Measurements from ENCODE around the gene GOLT1A.
A peak's percentile ranks its signal among the peaks of the same experiment; 100 is the strongest.

GOLT1A gene

GRCh38 chr1:204213668-204214662 is at the start of gene GOLT1A:
GOLT1A (minus strand) TSS chr1:204213988; CDS start chr1:204213906, 82 bp downstream.
- DNase-seq, result no peak

GRCh38 chr1:204263254-204263910 is 49.6 kb upstream of the GOLT1A start:
- no peak for DNase-seq

GRCh38 chr1:204262506-204263253 is 48.9 kb upstream of the GOLT1A start:
- no peak for DNase-seq

DNA sequence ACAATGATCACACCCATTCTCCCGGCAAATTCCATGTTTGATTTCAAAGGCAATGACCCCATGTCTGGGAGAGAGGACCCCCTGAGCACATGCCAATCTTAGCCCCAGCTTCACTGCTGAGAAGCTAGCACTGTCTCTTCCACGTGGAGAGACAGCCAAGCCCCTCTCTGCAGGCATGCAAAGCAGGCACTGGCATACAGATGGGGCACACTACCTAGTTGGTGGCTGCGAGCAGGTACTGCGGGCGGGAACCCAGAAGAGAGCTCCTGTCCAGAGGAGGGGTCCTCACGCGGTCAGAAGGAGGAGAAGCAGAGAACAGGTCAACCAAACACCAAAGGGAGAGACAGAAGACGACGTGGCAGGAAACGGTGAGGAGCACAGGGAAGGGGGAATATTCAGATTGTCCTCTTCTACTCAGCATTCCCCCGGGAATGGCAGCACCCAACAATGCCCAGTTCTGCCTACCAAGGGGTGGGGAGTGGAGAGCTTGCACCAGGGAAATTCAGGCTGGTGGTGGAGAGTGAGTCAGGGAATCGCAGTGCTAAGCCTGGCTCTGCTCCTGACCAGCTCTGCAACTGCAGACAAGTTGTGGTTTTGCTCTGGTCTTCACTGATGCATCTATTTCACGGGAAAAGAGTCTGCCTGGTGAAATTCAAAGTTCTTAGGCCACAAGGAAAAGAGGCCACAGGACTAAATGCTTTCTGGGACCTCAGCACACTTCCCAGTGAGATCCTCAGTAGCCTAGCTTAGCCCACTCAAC is 48.1 kb upstream of the GOLT1A start:
- no peak for DNase-seq

- DNase-seq, result no peak
Measured at GRCh38 chr1:204261266-204261665, 47.5 kb upstream of the GOLT1A start.

DNA sequence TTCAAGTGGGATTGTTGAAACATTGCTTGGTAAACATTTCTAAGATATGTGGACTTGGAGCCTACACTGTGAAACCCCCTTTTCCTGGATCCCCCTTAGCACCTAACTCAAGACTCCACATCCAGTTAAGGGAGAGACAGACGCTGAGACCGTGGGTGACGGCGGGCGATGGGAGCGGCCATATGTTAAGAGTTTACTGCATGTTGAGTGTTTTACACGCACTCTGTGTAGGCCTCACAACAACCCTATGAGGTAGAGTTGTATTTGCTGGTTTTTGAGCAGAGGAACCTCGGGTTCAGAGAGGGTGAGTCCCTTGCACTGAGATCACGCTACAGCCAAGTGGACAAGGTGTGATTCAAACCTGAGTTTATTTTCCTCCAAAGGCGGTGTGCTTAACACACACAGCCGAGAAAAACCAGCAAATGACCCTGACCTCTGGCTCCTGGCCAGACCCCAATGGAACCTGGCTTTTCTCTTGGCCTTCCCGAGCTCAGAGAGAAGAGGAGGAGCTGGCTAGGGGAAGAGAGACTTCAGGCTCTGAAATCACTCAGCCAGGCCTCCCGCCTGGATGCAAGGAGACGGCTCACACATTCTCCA is 46.9 kb upstream of the GOLT1A start:
- DNase-seq, result no peak

GRCh38 chr1:204259782-204260181 is 46.0 kb upstream of the GOLT1A start:
- no peak for DNase-seq

DNA sequence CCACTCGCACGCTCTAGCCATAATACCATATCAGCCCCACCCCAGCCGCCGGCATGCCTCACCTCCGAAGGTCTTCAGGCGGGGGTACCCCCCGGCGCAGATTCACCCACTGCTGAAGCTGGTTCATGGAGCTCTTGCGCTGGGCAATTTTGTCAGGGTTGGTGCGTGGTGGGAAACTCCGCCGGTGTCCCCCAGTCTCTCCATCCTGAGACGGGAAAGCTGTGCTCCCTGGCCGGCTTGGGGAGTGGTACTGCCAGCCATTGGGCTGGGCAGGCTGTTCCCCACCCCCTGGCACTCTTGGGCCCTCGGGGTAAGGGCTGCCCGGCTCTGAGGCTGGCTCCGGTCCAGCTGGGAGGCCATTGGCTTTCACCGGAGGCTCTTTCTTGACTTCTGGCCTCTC is 45.4 kb upstream of the GOLT1A start:
- no peak for DNase-seq

GRCh38 chr1:204258213-204259115 is 44.7 kb upstream of the GOLT1A start:
- DNase-seq, result peak; percentile 46

GRCh38 chr1:204257446-204257845 is 43.7 kb upstream of the GOLT1A start:
- DNase-seq, result no peak

DNA sequence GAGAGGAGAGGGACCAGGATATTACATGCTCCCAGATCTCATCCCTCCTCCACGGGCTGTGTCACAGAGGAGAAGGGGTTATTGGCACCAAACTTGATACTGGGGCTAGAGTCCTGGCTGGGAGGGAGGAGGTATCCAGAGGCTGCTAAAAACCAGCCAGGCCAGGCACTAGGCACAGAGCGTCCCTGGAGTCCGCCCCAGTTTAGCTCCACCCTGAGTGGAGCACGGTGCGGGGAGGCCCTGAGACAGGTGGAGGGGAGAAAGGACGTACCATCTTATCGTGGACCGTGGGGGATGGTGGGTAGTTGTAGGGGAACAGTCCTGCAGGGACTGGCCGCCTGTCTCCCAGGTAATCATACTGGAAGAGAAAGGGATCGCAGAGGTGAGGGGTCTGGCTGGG is 42.7 kb upstream of the GOLT1A start:
- DNase-seq, result no peak

DNA sequence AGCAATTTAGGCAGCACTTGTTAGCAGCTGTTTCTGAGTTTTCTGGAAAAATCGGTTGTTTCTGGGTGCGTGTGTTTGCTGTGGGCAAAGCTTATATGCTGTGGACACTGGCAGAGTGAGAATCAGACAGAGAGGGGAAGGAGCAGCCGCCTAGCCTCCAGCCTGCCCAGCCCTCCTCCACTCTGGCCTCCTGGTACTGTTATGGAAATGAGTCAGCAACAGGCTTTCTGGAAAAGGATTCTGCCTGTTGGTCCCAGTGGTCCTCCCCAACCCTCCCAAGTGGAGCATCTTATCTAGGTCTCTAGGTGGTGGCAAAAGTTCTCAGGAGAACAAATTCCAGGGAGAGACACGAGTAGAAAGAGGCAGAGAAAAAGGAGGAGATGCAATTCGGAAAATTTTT is 42.2 kb upstream of the GOLT1A start:
- DNase-seq, result no peak

GRCh38 chr1:204255225-204255624 is 41.4 kb upstream of the GOLT1A start:
- DNase-seq, result peak; percentile 5

- no peak for DNase-seq
Measured at GRCh38 chr1:204254031-204254661, 40.4 kb upstream of the GOLT1A start.

DNA sequence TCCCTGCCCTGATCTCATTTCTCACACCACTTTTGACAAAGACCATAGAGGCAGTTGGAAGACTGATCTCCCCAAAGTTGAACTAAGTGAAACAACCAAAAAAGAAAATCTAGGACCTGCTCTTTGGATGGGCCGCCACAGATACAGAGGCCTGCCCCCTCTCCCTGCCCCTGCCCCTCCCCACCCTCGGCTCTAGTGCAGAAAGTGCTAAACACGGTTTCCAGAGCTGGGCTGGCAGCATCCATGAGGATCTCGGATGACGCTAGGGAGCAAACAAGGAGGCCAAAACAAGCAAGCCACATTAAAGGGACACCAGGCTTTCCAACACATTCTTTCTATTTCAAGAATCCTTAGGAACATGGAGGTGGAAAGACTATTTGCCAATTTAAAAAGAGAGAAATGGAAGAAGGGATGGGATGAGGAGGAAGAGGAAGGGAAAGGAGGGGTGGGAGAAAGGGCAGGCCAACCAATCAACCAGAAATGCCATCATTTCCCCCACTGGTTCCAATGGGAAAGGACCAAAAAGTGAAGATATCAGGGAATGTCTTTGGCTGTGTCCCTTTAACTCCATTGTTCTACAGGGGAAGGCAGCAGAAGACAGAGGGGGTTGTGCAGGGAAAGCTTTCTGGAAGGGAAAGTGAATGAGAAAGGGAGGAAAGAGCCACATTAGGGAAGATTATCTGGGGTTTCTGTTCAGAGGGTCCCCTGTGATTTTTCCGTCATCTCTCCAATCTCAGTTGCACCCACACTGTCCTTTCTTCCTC is 38.3 kb upstream of the GOLT1A start:
- DNase-seq, result no peak

GRCh38 chr1:204251286-204251685 is 37.5 kb upstream of the GOLT1A start:
- DNase-seq, result no peak

DNA sequence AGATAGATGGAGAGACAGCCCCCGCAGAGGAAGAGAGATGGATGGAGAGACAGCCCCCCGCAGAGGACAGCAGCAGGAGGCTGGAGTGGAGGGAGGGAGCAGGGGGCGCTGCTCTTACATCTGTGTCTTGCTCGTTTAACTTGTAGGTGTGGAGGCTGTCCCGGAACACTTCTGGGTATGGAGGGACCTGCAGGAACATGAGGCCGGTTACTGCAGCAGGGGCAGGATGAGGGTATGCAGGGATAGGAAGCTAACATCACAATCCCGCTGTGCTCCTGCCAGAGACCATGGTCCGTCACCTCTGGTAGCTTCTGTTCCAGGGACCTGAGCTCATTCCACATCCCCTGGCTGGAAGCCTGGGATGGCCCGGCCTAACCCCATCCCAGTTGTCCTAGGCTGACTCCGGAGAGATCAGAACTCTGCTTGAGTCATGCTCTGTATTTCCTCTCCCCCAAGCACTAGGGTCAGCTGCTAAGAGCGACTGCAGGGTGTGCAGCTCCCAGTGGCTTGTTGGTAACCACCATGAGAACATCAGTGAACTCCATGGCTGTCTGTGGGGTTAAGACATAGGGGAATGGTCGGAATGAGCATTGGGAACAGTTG is 36.7 kb upstream of the GOLT1A start:
- DNase-seq, result no peak

- no peak for DNase-seq
Measured at GRCh38 chr1:204249736-204250427, 36.1 kb upstream of the GOLT1A start.

- DNase-seq, result no peak
Measured at GRCh38 chr1:204248954-204249353, 35.2 kb upstream of the GOLT1A start.

All from NCI-H1105 treated with DMSO at 0.1 percent for 48 hours (cell line).